Stimulated activated CD8-positive, alpha-beta memory T cell treated with anti-CD3 and anti-CD28 coated beads, Interleukin-12 subunit alpha, Interleukin-12 subunit beta, amount 100 ng/mL, for 1 hour (primary cell): ENCODE results near the gene MARCHF7.
"Not testable (repeated sequence)": the region's sequence is repeated elsewhere in the genome, so short reads cannot be mapped to it uniquely, and the experiment has no call there.

Experiments used
- DNase-seq: peaks from one replicate; pipeline ENCODE4 v3.0.0-alpha.2; 2020; ENCODE audit warnings: low read depth

MARCHF7 gene

GRCh38 chr2:159716857-159717256 is 4.6 kb downstream of the MARCHF7 start:
- DNase-seq, result no peak

DNA sequence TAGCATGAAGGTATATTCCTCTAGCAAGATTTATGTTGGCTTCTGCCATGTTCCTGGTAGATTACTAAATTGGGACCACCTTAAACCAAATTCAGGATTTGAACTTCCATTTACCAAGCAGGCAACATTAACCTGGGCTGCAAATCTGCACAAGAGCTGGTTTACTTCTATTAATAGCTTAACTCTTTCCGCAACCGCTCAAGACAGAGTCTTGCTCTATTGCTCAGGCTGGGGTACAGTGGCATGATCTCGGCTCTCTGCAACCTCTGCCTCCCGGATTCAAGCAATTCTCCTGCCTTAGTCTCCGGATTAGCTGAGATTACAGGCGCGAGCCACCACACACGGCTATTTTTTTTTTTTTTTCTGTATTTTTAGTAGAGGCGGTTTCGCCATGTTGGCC is 8.4 kb downstream of the MARCHF7 start:
- no peak for DNase-seq

DNA sequence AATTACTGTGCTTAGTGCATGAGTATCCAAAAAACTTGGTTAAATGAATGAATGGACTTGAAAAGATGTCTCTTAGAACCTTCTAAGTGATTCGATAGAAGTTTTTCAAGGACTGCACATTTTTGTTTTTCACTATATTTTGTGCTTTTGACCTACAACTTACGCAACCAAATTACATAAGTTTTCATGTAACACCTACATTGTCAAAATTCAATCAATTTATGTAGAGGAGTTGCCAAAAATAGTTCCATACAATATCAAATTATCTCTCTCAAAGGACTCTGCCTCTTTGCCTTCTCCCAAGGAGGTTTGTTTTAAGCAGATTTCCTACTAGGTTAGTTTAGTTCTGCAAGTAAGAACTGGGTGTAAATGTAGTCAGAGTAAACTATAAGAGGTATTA is 10.3 kb downstream of the MARCHF7 start:
- DNase-seq, result no peak

DNA sequence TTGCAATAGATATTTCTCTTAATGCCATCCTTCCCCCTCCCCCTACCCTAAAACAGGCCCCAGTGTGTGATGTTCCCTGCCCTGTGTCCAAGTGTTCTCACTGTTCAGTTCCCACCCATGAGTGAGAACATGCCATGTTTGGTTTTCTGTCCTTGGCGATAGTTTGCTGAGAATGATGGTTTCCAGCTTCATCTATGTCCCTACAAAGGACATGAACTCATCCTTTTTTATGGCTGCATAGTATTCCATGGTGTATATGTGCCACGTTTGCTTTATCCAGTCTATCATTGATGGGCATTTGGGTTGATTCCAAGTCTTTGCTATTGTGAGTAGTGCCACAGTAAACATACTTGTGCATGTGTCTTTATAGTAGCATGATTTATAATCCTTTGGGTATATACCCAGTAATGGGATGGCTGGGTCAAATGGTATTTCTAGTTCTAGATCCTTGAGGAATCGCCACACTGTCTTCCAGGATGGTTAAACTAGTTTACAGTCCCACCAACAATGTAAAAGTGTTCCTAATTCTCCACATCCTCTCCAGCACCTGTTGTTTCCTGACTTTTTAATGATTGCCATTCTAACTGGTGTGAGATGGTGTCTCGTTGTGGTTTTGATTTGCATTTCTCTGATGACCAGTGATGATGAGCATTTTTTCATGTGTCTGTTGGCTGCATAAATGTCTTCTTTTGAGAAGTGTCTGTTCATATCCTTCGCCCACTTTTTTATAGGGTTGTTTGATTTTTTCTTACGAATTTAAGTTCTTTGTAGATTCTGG is 12.7 kb downstream of the MARCHF7 start:
- not testable (repeated sequence) for DNase-seq

GRCh38 chr2:159725713-159726112 is 13.4 kb downstream of the MARCHF7 start:
- DNase-seq, result no peak

DNA sequence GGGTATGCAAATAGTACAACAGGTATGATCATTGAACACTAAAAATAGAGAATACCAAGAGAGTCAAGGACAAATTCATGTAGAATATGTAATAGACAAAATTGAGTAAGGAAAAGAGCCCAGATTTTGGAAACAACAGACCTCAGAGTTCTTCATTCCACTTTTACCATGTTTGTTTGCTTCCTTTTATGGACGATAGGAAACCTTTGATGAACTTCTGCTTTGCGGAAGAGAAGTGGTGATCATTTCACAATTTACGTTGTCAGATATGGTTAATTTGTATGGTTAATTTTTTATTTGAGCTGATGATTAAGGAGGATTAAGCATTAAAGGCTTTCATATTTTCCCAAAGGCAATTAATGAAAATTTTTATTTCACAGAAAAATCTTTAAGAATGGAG is 16.3 kb downstream of the MARCHF7 start:
- no peak for DNase-seq

GRCh38 chr2:159735648-159736047 is 23.3 kb downstream of the MARCHF7 start:
- no peak for DNase-seq

- DNase-seq, result no peak
Measured at GRCh38 chr2:159736048-159736447, 23.7 kb downstream of the MARCHF7 start.

DNA sequence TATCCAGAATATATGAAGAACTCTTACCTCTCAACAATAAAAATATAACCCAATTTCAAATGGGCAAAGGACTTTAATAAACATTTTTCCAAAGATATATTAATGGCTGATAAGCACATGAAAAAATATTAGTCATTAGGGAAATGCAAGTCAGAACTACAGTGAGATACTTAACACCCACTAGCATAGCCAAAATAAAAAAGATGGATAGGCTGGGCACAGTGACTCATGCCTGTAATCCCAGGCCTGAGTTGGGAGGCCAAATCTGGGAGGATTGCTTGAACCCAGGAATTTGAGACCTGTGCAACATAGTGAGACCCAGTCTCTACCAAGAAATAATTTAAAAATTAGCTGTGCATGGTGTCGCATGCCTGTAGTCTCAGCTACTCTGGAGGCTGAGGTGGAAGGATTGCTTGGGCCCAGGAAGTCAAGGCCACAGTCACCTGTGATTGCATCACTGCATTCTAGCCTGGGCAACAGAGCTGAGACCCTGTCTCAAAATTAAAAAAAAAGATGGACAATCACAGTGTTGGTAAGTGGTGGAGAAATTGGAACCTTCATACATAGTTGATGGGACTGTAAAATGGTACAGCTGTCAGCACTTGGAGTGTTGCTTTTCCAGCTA is 25.1 kb downstream of the MARCHF7 start:
- DNase-seq, result no peak

- no peak for DNase-seq
Measured at GRCh38 chr2:159737917-159738296, 25.6 kb downstream of the MARCHF7 start.

- DNase-seq, result no peak
Measured at GRCh38 chr2:159738509-159739390, 26.4 kb downstream of the MARCHF7 start.

GRCh38 chr2:159742846-159743245 is 30.5 kb downstream of the MARCHF7 start:
- DNase-seq, result no peak

DNA sequence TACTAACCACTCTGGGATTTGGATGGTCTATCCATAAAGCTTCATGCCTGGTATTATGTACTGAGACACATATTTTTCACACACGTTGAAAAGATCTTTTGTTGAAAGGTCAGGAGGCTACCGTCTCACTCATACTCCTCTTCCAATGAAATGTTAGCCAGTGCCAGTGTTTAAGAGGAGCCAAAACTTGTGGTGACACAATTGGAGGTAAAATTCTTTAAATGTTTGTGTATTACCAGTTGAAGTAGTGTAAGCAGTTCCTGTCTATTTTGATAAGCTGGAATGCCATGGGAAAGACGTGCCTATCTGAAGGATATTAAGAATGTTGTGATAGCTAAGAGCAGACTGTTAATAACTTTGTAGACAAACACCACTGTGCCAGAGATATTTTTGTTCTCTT is 32.1 kb downstream of the MARCHF7 start:
- no peak for DNase-seq

GRCh38 chr2:159745237-159745636 is 32.9 kb downstream of the MARCHF7 start:
- DNase-seq, result not testable (repeated sequence)

- no peak for DNase-seq
Measured at GRCh38 chr2:159748089-159748488, 35.8 kb downstream of the MARCHF7 start.

- DNase-seq, result no peak
Measured at GRCh38 chr2:159750873-159751272, 38.6 kb downstream of the MARCHF7 start.

DNA sequence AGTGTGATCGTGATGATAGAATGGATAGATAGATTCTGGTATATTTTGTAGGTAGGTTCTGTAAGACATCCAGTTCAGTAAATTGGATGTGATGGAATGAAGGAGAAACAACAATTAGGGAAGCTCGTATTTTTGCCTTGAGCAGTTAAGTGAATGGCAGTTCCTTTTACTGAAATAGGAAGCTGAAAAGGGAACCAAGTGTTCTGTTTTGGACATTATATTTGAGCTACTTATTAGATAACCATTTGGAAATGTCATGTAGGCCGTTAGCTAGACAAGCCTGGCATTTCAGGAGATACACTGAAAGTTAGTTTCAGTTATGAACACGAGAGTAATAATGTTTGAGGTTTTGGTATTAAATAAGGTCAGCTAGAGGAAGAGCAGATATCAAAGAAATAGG is 41.5 kb downstream of the MARCHF7 start:
- DNase-seq, result no peak

GRCh38 chr2:159755014-159755413 is 42.7 kb downstream of the MARCHF7 start:
- DNase-seq, result no peak

GRCh38 chr2:159755788-159756187 is 43.5 kb downstream of the MARCHF7 start:
- no peak for DNase-seq

- DNase-seq, result no peak
Measured at GRCh38 chr2:159758239-159758638, 45.9 kb downstream of the MARCHF7 start.

- DNase-seq, result no peak
Measured at GRCh38 chr2:159758686-159759085, 46.4 kb downstream of the MARCHF7 start.

DNA sequence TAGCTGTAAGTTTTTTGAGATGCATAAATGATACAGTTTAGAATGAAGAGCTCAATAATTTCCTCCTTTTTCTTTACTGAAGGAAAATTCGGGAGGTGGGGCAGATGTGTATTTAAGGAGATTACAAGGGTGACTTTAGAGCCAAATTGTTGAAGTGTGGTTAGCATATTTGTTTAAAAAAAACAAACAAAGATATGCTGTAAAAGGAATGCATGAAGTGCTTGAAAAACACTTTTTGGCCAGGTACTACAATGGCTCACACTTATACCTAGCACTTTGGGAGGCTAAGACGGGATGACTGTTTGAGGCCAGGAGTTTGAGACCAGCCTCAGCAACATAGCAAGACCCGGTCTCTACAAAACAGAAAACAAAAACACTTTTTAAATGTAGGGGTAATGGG is 47.3 kb downstream of the MARCHF7 start:
- DNase-seq, result no peak

DNA sequence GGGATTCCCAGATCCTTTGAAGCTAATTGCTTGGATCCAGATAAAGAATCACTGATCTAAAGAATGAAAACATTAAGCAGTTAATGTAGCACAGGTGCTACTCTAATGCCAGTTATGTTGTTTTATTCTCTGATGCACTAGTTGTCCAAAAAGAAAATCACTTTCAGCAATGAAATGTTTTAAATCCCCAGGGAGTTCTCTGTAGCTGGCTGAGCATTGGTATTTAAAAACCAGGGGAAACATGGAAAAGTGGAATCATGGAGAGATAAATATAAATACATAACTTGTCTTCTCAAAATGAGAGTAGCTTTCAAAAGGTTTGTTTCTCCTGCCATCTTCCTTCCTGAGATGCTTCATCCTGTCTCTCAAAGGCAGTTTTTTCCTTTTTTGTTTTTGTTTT is 48.0 kb downstream of the MARCHF7 start:
- DNase-seq, result no peak
